Measurements from ENCODE around the gene CDH5. TPM values are rescaled to one million over a fixed set of nuclear protein-coding genes. Genes with fewer than 3 reads are reported as not detected.

The CDH5 gene
- total and polyA plus RNA-seq, 2 of the 8 experiments (the other 6 are each of a cell fraction or from before 2014, with no cell fraction given) = 0.32 TPM

GRCh38 chr16:66434619-66435430 is 68.3 kb downstream of the CDH5 start (continued):
- TF ChIP-seq, protein P1, sequence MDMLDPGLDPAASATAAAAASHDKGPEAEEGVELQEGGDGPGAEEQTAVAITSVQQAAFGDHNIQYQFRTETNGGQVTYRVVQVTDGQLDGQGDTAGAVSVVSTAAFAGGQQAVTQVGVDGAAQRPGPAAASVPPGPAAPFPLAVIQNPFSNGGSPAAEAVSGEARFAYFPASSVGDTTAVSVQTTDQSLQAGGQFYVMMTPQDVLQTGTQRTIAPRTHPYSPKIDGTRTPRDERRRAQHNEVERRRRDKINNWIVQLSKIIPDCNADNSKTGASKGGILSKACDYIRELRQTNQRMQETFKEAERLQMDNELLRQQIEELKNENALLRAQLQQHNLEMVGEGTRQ (IDR thresholded peaks at IDR 0.05; ENCODE audit: low read length) = no peak
- TF ChIP-seq ZNF274 (IDR thresholded peaks at IDR 0.05; ENCODE audit: borderline replicate concordance, extremely low read depth, low read length) (no peak), HDAC2 (IDR thresholded peaks at IDR 0.05; ENCODE audit: borderline replicate concordance in 1 of 2, low read depth in 2 of 2, low read length in 2 of 2) (no peak)
